Measurements from ENCODE around the gene CSTPP1.

CSTPP1 gene

DNA sequence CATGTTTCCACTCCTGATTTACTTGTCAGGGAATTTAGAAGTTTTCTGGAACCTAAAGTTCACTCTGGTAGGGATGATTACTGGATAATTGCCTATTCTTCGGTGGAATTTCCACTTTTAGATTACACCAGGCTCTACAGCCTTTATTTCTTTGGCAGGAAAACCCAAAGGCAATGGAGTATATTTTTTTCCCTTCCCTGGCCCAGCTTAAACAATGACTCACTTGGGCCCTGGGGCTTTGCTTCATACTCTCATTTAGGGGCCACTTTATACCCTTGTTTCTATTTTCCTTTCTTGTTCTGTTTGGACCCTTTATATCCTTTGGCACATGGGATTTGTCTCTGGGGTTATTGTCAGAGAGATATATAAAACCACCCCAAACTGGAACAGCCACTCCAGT lies 114.7 kb downstream of the CSTPP1 start:
- no peak overlapping the region for H3K9ac ChIP-seq

DNA sequence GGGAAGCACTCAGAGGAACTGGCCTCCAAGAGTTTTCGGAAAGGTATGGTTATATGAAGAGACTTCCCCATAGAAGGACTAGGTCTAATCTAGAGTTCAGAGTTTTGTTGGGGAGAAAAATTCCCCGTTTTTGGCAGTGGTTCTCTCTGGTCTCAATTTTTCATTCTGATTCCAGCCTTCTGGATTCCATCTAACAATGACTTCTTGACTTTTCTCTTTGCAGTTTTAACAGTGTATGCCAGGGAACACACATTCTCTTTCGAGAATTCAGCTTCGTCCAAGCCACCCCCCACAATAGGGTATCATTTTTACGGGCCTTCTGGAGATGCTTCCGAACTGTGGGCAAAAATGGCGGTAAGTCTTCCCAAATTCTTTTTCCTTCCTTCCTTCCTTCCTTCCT lies 115.6 kb downstream of the CSTPP1 start:
- Histone ChIP-seq H3K4me2 (no peak overlapping the region), H3K27ac (no peak overlapping the region), H3K9ac (no peak overlapping the region), H3K4me3 (no peak overlapping the region), H3K9me3 (replicated peaks in 1 of 11) (peaks cover 0 to under 1% (median 0%) of the 10 kb centered on the region in 11 experiments; a peak in 4 of 22 replicates), H4K20me1 (no peaks in the 10 kb centered on the region), H3K27me3 (no peaks in the 10 kb centered on the region), H3K36me3 (peaks cover 4 to 14% (median 8%) of the 10 kb centered on the region in 11 experiments; a peak in 11 of 22 replicates), H3K4me1 (peaks cover 0 to 9% (median 0%) of the 10 kb centered on the region in 10 experiments; a peak in 4 of 20 replicates)
- TF ChIP-seq Cebpa-rat (IDR thresholded peaks at IDR 0.05), result no peak

More for the DNA sequence above, 114.7 kb downstream of the CSTPP1 start:
- H3K27me3 ChIP-seq, result no peaks in the 10 kb centered on the region
- peaks cover 4 to 14% (median 8%) of the 10 kb centered on the region in 11 experiments; a peak in 10 of 22 replicates for H3K36me3 ChIP-seq
- H4K20me1 ChIP-seq, result no peaks in the 10 kb centered on the region
- H3K4me1 ChIP-seq, result peaks cover 0 to 5% (median 0%) of the 10 kb centered on the region in 10 experiments; a peak in 4 of 20 replicates
- H3K27ac ChIP-seq, result no peak overlapping the region
- H3K9me3 ChIP-seq (replicated peaks in 1 of 11), result no peaks in the 10 kb centered on the region; a peak in 1 of 22 replicates
- TF ChIP-seq Cebpa-rat (IDR thresholded peaks at IDR 0.05), result no peak
- no peak overlapping the region for H3K4me3 ChIP-seq
- H3K4me2 ChIP-seq, result no peak overlapping the region

DNA sequence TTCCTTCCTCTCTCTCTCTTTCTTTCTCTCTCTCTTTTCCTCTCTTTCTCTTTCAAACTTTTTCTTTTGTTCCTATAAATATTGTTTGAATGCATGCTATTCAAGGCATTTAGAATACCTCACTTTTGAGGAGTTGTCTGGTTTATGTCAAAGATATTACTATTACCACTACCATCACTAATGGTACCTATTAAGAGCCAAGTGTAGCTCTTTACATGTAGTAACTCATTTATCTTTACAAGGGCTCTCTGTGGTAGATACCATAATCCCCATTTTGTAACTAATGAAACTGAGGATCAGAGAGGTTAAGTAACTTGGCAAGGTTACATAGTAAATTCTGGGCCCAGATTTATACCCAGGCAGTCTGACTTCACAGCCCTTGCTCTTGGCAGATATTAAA lies 116.0 kb downstream of the CSTPP1 start:
- Histone ChIP-seq H3K4me1 (peaks cover 0 to 9% (median 0%) of the 10 kb centered on the region in 10 experiments; a peak in 4 of 20 replicates), H4K20me1 (no peaks in the 10 kb centered on the region), H3K36me3 (peaks cover 4 to 17% (median 11%) of the 10 kb centered on the region in 11 experiments; a peak in 16 of 22 replicates), H3K4me3 (no peak overlapping the region), H3K9me3 (replicated peaks in 1 of 11) (peaks cover 3 to 4% (median 3%) of the 10 kb centered on the region in 11 experiments; a peak in 19 of 22 replicates), H3K9ac (no peak overlapping the region), H3K27ac (no peak overlapping the region), H3K4me2 (no peak overlapping the region), H3K27me3 (no peaks in the 10 kb centered on the region)
- no peak for TF ChIP-seq Cebpa-rat (IDR thresholded peaks at IDR 0.05)

DNA sequence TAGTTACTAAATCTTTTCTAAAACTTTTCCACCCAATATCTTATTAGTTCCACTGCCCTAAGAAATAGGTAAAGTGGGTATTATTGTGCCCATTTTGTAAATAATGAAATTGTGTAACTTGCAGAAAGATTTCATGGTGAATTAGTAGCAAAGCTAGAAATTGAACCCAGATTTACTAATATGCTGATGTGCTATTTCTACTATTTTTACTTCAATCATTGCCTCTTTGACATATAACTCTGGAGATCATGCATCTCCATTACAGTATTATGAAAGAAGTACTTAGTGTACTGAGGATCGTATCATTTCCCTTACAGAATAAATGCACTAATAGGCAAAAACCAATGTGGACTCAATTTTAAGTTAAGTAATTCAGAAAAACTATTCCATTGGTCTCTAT lies 119.0 kb downstream of the CSTPP1 start:
- TF ChIP-seq Cebpa-rat (IDR thresholded peaks at IDR 0.05), result no peak
- H3K27me3 ChIP-seq, result no peaks in the 10 kb centered on the region

DNA sequence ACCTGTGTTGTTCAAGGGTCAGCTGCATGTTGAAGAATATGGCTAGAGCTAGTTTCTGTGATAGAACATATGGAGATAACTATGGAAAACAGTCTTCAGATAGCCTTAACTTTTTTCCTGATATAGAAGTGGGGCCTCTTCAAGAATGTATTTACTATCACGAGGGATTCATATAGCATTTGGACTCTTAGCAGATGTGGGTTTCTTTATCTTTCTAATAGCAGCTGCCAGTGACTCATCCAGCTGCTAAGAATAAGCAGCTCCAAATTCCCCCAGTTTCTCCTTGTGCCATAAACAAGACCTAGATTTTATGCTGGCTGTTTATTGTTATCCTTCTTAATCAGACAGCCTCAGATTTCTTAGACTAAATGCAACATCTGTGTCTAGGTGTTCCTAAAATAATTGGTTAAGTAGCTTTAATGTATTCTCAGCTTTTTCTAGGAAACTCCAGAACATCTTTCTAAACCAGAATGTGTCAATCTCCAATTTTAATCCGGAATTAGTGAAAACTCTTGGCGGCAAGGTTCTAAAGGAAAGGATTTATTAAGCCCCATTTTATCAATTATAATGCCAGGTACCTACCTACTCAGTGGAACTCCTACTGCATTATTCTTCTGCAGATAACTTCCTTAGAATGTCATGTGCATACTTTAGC lies 119.8 kb downstream of the CSTPP1 start:
- no peak overlapping the region for H3K4me3 ChIP-seq
- H3K4me2 ChIP-seq, result peak overlapping the region in 2 of 11 experiments; percentile 7 to 18; a peak in 2 of 22 replicates

More for the DNA sequence above, 119.0 kb downstream of the CSTPP1 start:
- H3K36me3 ChIP-seq, result peaks cover 9 to 36% (median 22%) of the 10 kb centered on the region in 11 experiments; a peak in 20 of 22 replicates
- H3K9ac ChIP-seq, result no peak overlapping the region
- no peak overlapping the region for H3K4me3 ChIP-seq
- no peak overlapping the region for H3K27ac ChIP-seq
- peaks cover 10 to 17% (median 15%) of the 10 kb centered on the region in 11 experiments for H3K9me3 ChIP-seq (replicated peaks in 1 of 11)
- peaks cover 0 to 13% (median 3%) of the 10 kb centered on the region in 10 experiments; a peak in 10 of 20 replicates for H3K4me1 ChIP-seq
- 0 out of 22 replicates have a peak overlapping the region, but pooled peaks of 1 of the 11 experiments have one; percentile 9 for H3K4me2 ChIP-seq
- no peaks in the 10 kb centered on the region for H4K20me1 ChIP-seq

DNA sequence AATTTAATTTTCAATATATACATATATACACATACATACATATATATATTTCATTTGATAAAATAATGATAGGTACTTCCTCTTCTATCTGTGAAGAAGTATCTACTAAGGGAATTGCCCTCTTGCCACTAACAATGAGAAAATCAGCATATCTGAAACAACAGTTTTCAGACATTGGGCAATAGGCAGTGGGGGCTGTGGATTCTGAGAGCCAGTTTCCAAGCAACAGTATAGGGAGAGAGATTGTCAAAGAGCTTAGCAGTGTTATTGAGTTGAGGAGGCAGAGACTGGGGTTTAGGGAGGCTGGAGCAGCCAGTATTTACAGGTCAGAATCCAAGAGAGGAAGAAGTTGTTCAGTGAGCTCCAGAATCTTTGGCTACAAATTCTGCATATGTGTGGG lies 120.8 kb downstream of the CSTPP1 start:
- H3K4me1 ChIP-seq, result peaks cover 0 to 25% (median 11%) of the 10 kb centered on the region in 10 experiments; a peak in 10 of 20 replicates
- H3K27me3 ChIP-seq, result no peaks in the 10 kb centered on the region
- TF ChIP-seq Cebpa-rat (IDR thresholded peaks at IDR 0.05), result no peak
- no peak overlapping the region for H3K4me3 ChIP-seq
- H3K27ac ChIP-seq, result no peak overlapping the region
- H3K9me3 ChIP-seq (replicated peaks in 1 of 11), result peaks cover 10 to 17% (median 15%) of the 10 kb centered on the region in 11 experiments
- H3K9ac ChIP-seq, result no peak overlapping the region
- H3K4me2 ChIP-seq, result no peak overlapping the region
- H4K20me1 ChIP-seq, result no peaks in the 10 kb centered on the region
- H3K36me3 ChIP-seq, result peaks cover 9 to 36% (median 20%) of the 10 kb centered on the region in 11 experiments; a peak in 20 of 22 replicates

More for the DNA sequence above, 119.8 kb downstream of the CSTPP1 start:
- H3K27ac ChIP-seq, result no peak overlapping the region
- peaks cover 10 to 17% (median 15%) of the 10 kb centered on the region in 11 experiments for H3K9me3 ChIP-seq (replicated peaks in 1 of 11)
- no peak overlapping the region for H3K9ac ChIP-seq
- peaks cover 0 to 22% (median 11%) of the 10 kb centered on the region in 10 experiments; a peak in 10 of 20 replicates for H3K4me1 ChIP-seq
- TF ChIP-seq Cebpa-rat (IDR thresholded peaks at IDR 0.05), result no peak
- peaks cover 9 to 36% (median 22%) of the 10 kb centered on the region in 11 experiments; a peak in 20 of 22 replicates for H3K36me3 ChIP-seq
- no peaks in the 10 kb centered on the region for H3K27me3 ChIP-seq
- no peaks in the 10 kb centered on the region for H4K20me1 ChIP-seq

DNA sequence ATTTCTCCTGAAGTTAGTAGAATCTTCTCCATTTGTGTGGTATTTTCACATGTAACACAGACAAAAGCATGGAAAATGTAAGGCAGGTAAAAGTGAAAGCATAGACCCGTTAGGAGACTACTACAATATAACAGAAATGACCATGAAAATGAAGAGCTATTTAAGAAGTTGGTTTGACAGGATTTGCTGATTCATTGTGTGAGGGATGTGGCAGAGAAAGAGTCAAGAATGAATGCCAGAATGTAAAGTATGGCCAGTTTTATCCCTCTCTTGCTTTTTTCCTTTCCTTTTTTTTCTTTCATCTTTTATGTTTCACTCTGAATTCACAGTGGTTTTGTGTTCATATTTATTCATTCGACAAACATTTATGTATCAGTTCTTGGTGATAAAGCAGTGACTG lies 124.2 kb downstream of the CSTPP1 start:
- TF ChIP-seq Cebpa-rat (IDR thresholded peaks at IDR 0.05), result no peak
- H3K4me3 ChIP-seq, result no peak overlapping the region
- H3K4me1 ChIP-seq, result peaks cover 0 to 25% (median 11%) of the 10 kb centered on the region in 10 experiments; a peak in 10 of 20 replicates
- no peak overlapping the region for H3K9ac ChIP-seq
- peak overlapping the region in 6 of 11 experiments; percentile 23 to 56 (median 34); a peak in 11 of 22 replicates for H3K4me2 ChIP-seq
- peaks cover 10 to 17% (median 15%) of the 10 kb centered on the region in 11 experiments for H3K9me3 ChIP-seq (replicated peaks in 1 of 11)
- H4K20me1 ChIP-seq, result no peaks in the 10 kb centered on the region
- peak overlapping the region in 3 of 11 experiments; percentile 5 to 21 (median 9); a peak in 3 of 22 replicates for H3K27ac ChIP-seq
- H3K27me3 ChIP-seq, result no peaks in the 10 kb centered on the region
- H3K36me3 ChIP-seq, result peaks cover 4 to 23% (median 15%) of the 10 kb centered on the region in 11 experiments; a peak in 18 of 22 replicates

DNA sequence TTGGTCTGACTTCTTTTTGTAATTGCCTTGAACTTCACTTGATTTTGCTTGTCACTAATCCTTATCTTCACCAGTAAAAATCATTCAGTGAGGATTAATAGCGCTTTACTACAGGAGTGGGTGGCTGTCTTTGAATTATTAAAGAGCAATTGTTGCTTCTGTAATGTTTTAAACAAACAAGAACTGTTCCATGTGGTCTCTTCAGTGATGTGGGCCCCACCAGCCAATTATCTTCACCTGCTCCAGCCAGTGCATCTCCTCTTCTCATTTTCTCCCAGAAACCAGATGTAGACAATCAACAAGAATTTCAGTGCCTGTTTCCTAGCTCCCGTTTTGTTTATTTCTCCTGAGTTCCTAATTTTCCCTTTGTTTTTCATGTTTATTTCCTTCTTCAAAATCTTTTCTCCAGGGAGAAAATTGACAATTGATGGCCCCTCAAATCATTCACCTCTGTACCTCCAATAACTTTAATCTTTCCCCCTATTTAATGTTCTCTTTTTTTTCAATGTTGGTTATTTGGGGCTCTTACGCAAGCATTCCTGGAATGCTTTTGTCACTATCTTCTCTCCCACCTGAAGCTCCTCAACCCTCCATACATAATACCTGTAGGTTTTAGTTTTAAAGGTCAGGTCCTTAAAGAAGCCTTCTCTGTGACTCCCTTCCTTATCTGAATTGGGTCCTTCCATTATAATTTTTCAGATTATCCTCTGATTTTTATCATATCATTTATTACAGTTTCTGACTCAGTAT lies 125.0 kb downstream of the CSTPP1 start:
- Histone ChIP-seq H3K36me3 (peaks cover 4 to 23% (median 15%) of the 10 kb centered on the region in 11 experiments; a peak in 18 of 22 replicates), H3K4me2 (peak overlapping the region in 4 of 11 experiments; percentile 18 to 56 (median 30); a peak in 4 of 22 replicates), H3K27ac (0 out of 22 replicates have a peak overlapping the region, but pooled peaks of 1 of the 11 experiments have one; percentile 5), H3K9ac (no peak overlapping the region), H3K9me3 (replicated peaks in 1 of 11) (peaks cover 10 to 17% (median 15%) of the 10 kb centered on the region in 11 experiments), H3K4me1 (peaks cover 0 to 19% (median 11%) of the 10 kb centered on the region in 10 experiments; a peak in 10 of 20 replicates), H3K27me3 (no peaks in the 10 kb centered on the region), H4K20me1 (no peaks in the 10 kb centered on the region), H3K4me3 (no peak overlapping the region)
- no peak for TF ChIP-seq Cebpa-rat (IDR thresholded peaks at IDR 0.05)
